OCI-LY3 (cell line): ENCODE measurements around the gene CNTN2.

Experiments
- CTCF ChIP-seq: fragments of 200-600, 300-600 bp; sonication (generic); IDR thresholded peaks from 2 replicates; pipeline ENCODE4 v1.5.1; 2014; ENCODE audit warnings: antibody characterized with exemption, low read length, low read depth
- EZH2phosphoT487 ChIP-seq: fragments of 200-600 bp; shearing (Covaris generic); IDR thresholded peaks from 2 replicates; pipeline ENCODE4 v1.6.1; 2018; ENCODE audit warnings: antibody characterized with exemption, mixed run types, low read depth

GRCh38 chr1:205001162-205001561, 41.9 kb upstream of the CNTN2 start:
- no peak for TF ChIP-seq CTCF
- TF ChIP-seq EZH2phosphoT487: no peak
